HepG2 (cell line): ENCODE results near the gene SEC63. TPM values are rescaled to one million over a fixed set of nuclear protein-coding genes. Genes with fewer than 3 reads are reported as not detected.

Experiments
- ATAC-seq: fragments of 200-7000 bp; cut with Tn5 transposase; 3 replicates; pipeline ENCODE4 v1.9.1; 2020; ENCODE audit warnings: mild to moderate bottlenecking, moderate library complexity
- BruUV-seq: library from RNA; stranded (reverse); fragments of 400-500 nt; replicated peaks from 2 replicates; lab custom pipeline; 2021; lab: Mats Ljungman, UMichigan
- CTCF ChIA-PET: fragments of 300-600 bp; formaldehyde crosslinking; extraction: SDS; loops from one replicate; lab custom pipeline; 2021; ENCODE audit warnings: low total read pairs, inconsistent platforms, low intra/inter-chr PET ratio; lab: Yijun Ruan, JAX
- POLR2A ChIA-PET: fragments of 350-600 bp; sonication (Branson Sonifier 250); formaldehyde crosslinking; loops from one replicate; lab custom pipeline; 2020; ENCODE audit warnings: antibody characterized with exemption, inconsistent platforms; lab: Yijun Ruan, JAX
- DNase-seq: peaks from one replicate; pipeline ENCODE4 v3.0.0-alpha.2; 2015; ENCODE audit warnings: low spot score
- FAIRE-seq: peaks from 3 replicates; lab custom pipeline; 2011; peaks lifted over from hg19 to GRCh38; lab: Jason Lieb, UNC
- H2AFZ ChIP-seq: one replicate; pipeline ENCODE4 v1.6.1; 2011; ENCODE audit warnings: low read length, inconsistent platforms
- H3K27ac ChIP-seq: fragments of 300-600 bp; 3 replicates; pipeline ENCODE4 v1.8.0; 2011; ENCODE audit warnings: mixed run types, mild to moderate bottlenecking, mixed read lengths, low read length, inconsistent platforms; ENCODE audit not compliant: insufficient read depth; ENCODE audit errors: extremely low read length
- H3K27me3 ChIP-seq, 2 experiments: fragments of 200-600 bp in 1 of 2; 2 replicates in 1 of 2; 3 replicates in 1 of 2; pipeline versions ENCODE4 v1.6.0 to v1.8.0; 2011; ENCODE audit warnings: low read length in 2 of 2, mild to moderate bottlenecking in 2 of 2, moderate library complexity in 2 of 2, inconsistent platforms in 1 of 2; ENCODE audit not compliant: insufficient read depth in 2 of 2, control insufficient read depth in 1 of 2
- H3K36me3 ChIP-seq, 2 experiments: fragments of 200-600 bp in 1 of 2; replicated peaks in 1 of 2; 2 replicates in 1 of 2; 3 replicates in 1 of 2; pipeline versions ENCODE4 v1.5.1 to v1.8.0; 2011; ENCODE audit warnings: low read length in 2 of 2, inconsistent platforms in 1 of 2; ENCODE audit not compliant: insufficient read depth in 2 of 2, control insufficient read depth in 1 of 2
- H3K4me1 ChIP-seq: 2 replicates; pipeline ENCODE4 v1.5.1; 2012; ENCODE audit warnings: low read length, inconsistent platforms; ENCODE audit not compliant: insufficient read depth
- H3K4me2 ChIP-seq: 2 replicates; pipeline ENCODE4 v1.6.0; 2011; ENCODE audit warnings: low read depth, low read length, inconsistent platforms
- H3K4me3 ChIP-seq, 3 experiments: fragments of 200-600 bp in 1 of 3; sonication (generic), shearing (Covaris generic) in 1 of 3; replicated peaks in 1 of 3; 2 replicates each; pipeline ENCODE4 v1.5.1; 2011 to 2016; ENCODE audit warnings: low read length in 3 of 3, inconsistent platforms in 2 of 3, low read depth in 2 of 3, mild to moderate bottlenecking in 2 of 3, control low read depth in 1 of 3, mixed read lengths in 1 of 3; ENCODE audit not compliant: insufficient read depth in 1 of 3
- H3K79me2 ChIP-seq: one replicate; pipeline ENCODE4 v1.6.1; 2011; ENCODE audit warnings: low read length, inconsistent platforms; ENCODE audit not compliant: insufficient read depth
- H3K9ac ChIP-seq: 2 replicates; pipeline ENCODE4 v1.6.0; 2011; ENCODE audit warnings: mild to moderate bottlenecking, low read depth, low read length, inconsistent platforms; ENCODE audit not compliant: insufficient read depth
- H3K9me3 ChIP-seq: 2 replicates; pipeline ENCODE4 v1.5.1; 2012; ENCODE audit warnings: mild to moderate bottlenecking, low read length
- H4K20me1 ChIP-seq: 2 replicates; pipeline ENCODE4 v1.6.0; 2011; ENCODE audit warnings: inconsistent platforms, mild to moderate bottlenecking, low read length, moderate library complexity; ENCODE audit not compliant: insufficient read depth
- FOXJ3 ChIP-seq: sonication (generic); formaldehyde crosslinking; IDR thresholded peaks from 2 replicates; pipeline ENCODE4 v1.4.0; 2020; ENCODE audit warnings: missing genetic modification reagents, mild to moderate bottlenecking, borderline replicate concordance
- HDAC2 ChIP-seq: sonication (generic); formaldehyde crosslinking; IDR thresholded peaks from 2 replicates; pipeline ENCODE4 v1.4.0; 2020; ENCODE audit warnings: missing genetic modification reagents
- ISL2 ChIP-seq: sonication (generic); formaldehyde crosslinking; IDR thresholded peaks from 2 replicates; pipeline ENCODE4 v1.5.0; 2020; ENCODE audit warnings: missing genetic modification reagents
- KLF16 ChIP-seq, 2 experiments: sonication (generic) in 1 of 2; formaldehyde crosslinking in 1 of 2; IDR thresholded peaks; 2 replicates each; pipeline versions ENCODE4 v1.6.1 to v1.8.0; 2016 to 2023; ENCODE audit warnings: missing genetic modification reagents in 2 of 2, missing compliant biosample characterization in 1 of 2
- RXRB ChIP-seq: IDR thresholded peaks from 2 replicates; pipeline ENCODE4 v1.6.1; 2016; ENCODE audit warnings: borderline replicate concordance, missing genetic modification reagents, missing compliant biosample characterization
- SP5 ChIP-seq: IDR thresholded peaks from 2 replicates; pipeline ENCODE4 v1.6.1; 2016; ENCODE audit warnings: low read depth, borderline replicate concordance
- UBTF ChIP-seq: sonication (generic); formaldehyde crosslinking; IDR thresholded peaks from 2 replicates; pipeline ENCODE4 v1.4.0; 2020; ENCODE audit warnings: mild to moderate bottlenecking, missing genetic modification reagents
- ZFYVE20 ChIP-seq: sonication (generic); formaldehyde crosslinking; IDR thresholded peaks from 2 replicates; pipeline ENCODE4 v1.8.0; 2023; ENCODE audit warnings: low read depth, mild to moderate bottlenecking, moderate library complexity, missing genetic modification reagents, borderline replicate concordance
- ZMAT3 ChIP-seq: sonication (generic); formaldehyde crosslinking; conservative IDR thresholded peaks from 2 replicates; pipeline ENCODE4 v1.7.0; 2021; ENCODE audit warnings: missing genetic modification reagents
- ZNF616 ChIP-seq: sonication (generic); formaldehyde crosslinking; IDR thresholded peaks from 2 replicates; pipeline ENCODE4 v1.5.0; 2020; ENCODE audit warnings: low read depth, mild to moderate bottlenecking, missing genetic modification reagents
- ZNF883 ChIP-seq: sonication (generic); formaldehyde crosslinking; IDR thresholded peaks from 2 replicates; pipeline ENCODE4 v1.5.1; 2020; ENCODE audit warnings: mild to moderate bottlenecking, missing genetic modification reagents; ENCODE audit errors: not compliant biosample characterization
- ZSCAN29 ChIP-seq: sonication (generic); formaldehyde crosslinking; conservative IDR thresholded peaks from 2 replicates; pipeline ENCODE4 v1.4.0; 2020; ENCODE audit warnings: mild to moderate bottlenecking, missing genetic modification reagents
- ZSCAN9 ChIP-seq: IDR thresholded peaks from 2 replicates; pipeline ENCODE4 v1.6.1; 2016; ENCODE audit warnings: borderline replicate concordance
- WGBS: methylation state at CpG from one replicate; pipeline ENCODE4 v1.1.6; 2017; ENCODE audit warnings: low lambda C conversion rate; 5-methylcytosine and 5-hydroxymethylcytosine counted together
- in situ Hi-C: cut with HindIII; loops from 2 replicates; pipeline ENCODE4 v1.10.0; 2017; ENCODE audit warnings: low pct_unique_long_range_greater_than_20kb; ENCODE audit not compliant: extremely low pct_ligation_motif_present
- intact Hi-C: fragments of 100-400 bp; cut with micrococcal nuclease; formaldehyde crosslinking; loops from one replicate; pipeline ENCODE4 v1.10.0; 2022; ENCODE audit not compliant: unreplicated experiment
- polyA plus RNA-seq, 8 experiments: library from polyadenylated mRNA; depleted of rRNA in 3 of 8; stranded (reverse) in 7 of 8; unstranded in 1 of 8; fragments of >200 nt; fragmentation: Illumina TruSeq in 4 of 8; extraction: Trizol in 4 of 8; gene quantifications; 2 replicates each; pipeline versions ENCODE4 v1.2.1 to v1.2.3, GENCODE V29; 2011 to 2016; ENCODE audit warnings: low read depth in 4 of 8, missing spikeins in 1 of 8, mixed read lengths in 1 of 8; ENCODE audit not compliant: insufficient read depth in 1 of 8
- total RNA-seq, 5 experiments: library from RNA; depleted of rRNA; stranded (reverse); fragments of >200 nt; fragmentation: Illumina TruSeq; extraction: Trizol; gene quantifications; 2 replicates each; pipeline ENCODE4 v1.2.3, GENCODE V29; 2016; ENCODE audit warnings: low read depth in 1 of 5

SEC63 gene
- total and polyA plus RNA-seq, 2 of the 13 experiments (the other 11 are each of a cell fraction or from before 2014, with no cell fraction given), result 20.2 to 45.9 TPM

- peak; percentile 63; the same call in 1 of the 2 replicates for TF ChIP-seq UBTF (CRISPR knock-in tag)
- peak; percentile 56; the same call in 1 of the 2 replicates for TF ChIP-seq HDAC2 (CRISPR knock-in tag)
- TF ChIP-seq ZSCAN29 (CRISPR knock-in tag), result 0 out of 2 replicates have a peak, but pooled peaks have one; percentile 37
- peak; percentile 48; the same call in 1 of the 2 replicates for TF ChIP-seq ISL2 (CRISPR knock-in tag)
- TF ChIP-seq ZSCAN9 (CRISPR knock-in tag), result peak; percentile 38; the same call in 1 of the 2 replicates
- TF ChIP-seq ZNF616 (CRISPR knock-in tag), result peak; percentile 66; the same call in 1 of the 2 replicates
- TF ChIP-seq RXRB (CRISPR knock-in tag), result peak; percentile 66
- TF ChIP-seq ZNF883 (CRISPR knock-in tag), result peak; percentile 74
Observed at GRCh38 chr6:107847844-107848802, 109.9 kb downstream of the SEC63 start (continued).

- intact Hi-C loops, result loop anchor here (10.0 kb wide), 1 partner anchor 112 kb away; no protein-coding TSS in a partner anchor
- POLR2A ChIA-PET, result no interaction called here
- Histone ChIP-seq H3K4me2 (no peak overlapping the region), H3K4me1 (peaks cover 6% of the 10 kb centered on the region), H2AFZ (no peak overlapping the region), H3K27ac (no peak overlapping the region), H3K4me3 (no peak overlapping the region), H3K9ac (no peak overlapping the region), H3K9me3 (no peaks in the 10 kb centered on the region), H3K36me3 (no peaks in the 10 kb centered on the region), H3K79me2 (no peaks in the 10 kb centered on the region), H4K20me1 (no peaks in the 10 kb centered on the region), H3K27me3 (peaks cover 0 to 14% of the 10 kb centered on the region in 2 experiments; a peak in 4 of 5 replicates)
- FAIRE-seq (no peak), ATAC-seq (no peak), DNase-seq (no peak)
- CTCF ChIA-PET, result no interaction called here
- 78% methylated on average over 3 of the region's 4 CpGs for WGBS
- in situ Hi-C loops, result loop anchor here (5.0 kb wide), 2 partner anchors 44 to 174 kb away; no protein-coding TSS in a partner anchor
- no peak for TF ChIP-seq KLF16 (CRISPR knock-in tag; IDR thresholded peaks at IDR 0.05)
- no peak for TF ChIP-seq ZMAT3
- TF ChIP-seq FOXJ3 (CRISPR knock-in tag), result no peak
- no peak for TF ChIP-seq ZFYVE20 (CRISPR knock-in tag)
- no peak for TF ChIP-seq SP5 (CRISPR knock-in tag)
- no TSS peak for BruUV-seq
Observed at GRCh38 chr6:107846262-107846795, 111.7 kb downstream of the SEC63 start.
